ENCODE results near the gene PIAS4. TPM values are rescaled to one million over a fixed set of nuclear protein-coding genes. Genes with fewer than 3 reads are reported as not detected.

PIAS4 gene
- total RNA-seq, 2 experiments from 2014 or later = 32.1 to 38.3 TPM

- ATAC-seq (ENCODE audit: low read depth) (no peak), DNase-seq (no peak)
- peak overlapping the region; percentile 19 for H3K4me3 Mint-ChIP-seq
- H3K27me3 Mint-ChIP-seq = no peaks in the 10 kb centered on the region
- H3K27ac Mint-ChIP-seq = no peak overlapping the region
- POLR2A ChIA-PET = no interaction called here
- peaks cover 8% of the 10 kb centered on the region for H3K36me3 Mint-ChIP-seq
- H3K4me1 Mint-ChIP-seq = peaks cover 8% of the 10 kb centered on the region
- H3K9me3 Mint-ChIP-seq = no peaks in the 10 kb centered on the region
These were observed 54.3 kb downstream of the PIAS4 start for GRCh38 chr19:4061683-4062418.

- POLR2A ChIA-PET = interaction anchor here (1.2 to 4.4 kb wide), 2 partner anchors 14 to 25 kb away, joined by 3 to 58 read pairs; no protein-coding TSS in a partner anchor
- peaks cover 6% of the 10 kb centered on the region for H3K4me1 Mint-ChIP-seq
- no peak for DNase-seq
These were observed 55.2 kb downstream of the PIAS4 start for GRCh38 chr19:4062419-4063368.

GRCh38 chr19:4063369-4064148, 56.0 kb downstream of the PIAS4 start:
- no peak for ATAC-seq (ENCODE audit: low read depth)
- POLR2A ChIA-PET = interaction anchor here (0.6 to 4.4 kb wide), 4 partner anchors 15 to 1503 kb away, joined by 3 to 58 read pairs (median 4); no protein-coding TSS in a partner anchor
- peak overlapping the region; percentile 87 for H3K27ac Mint-ChIP-seq
- no peak for DNase-seq
- no peaks in the 10 kb centered on the region for H3K27me3 Mint-ChIP-seq
- H3K9me3 Mint-ChIP-seq = no peaks in the 10 kb centered on the region
- peak overlapping the region; percentile 87 for H3K4me3 Mint-ChIP-seq
- peaks cover 3% of the 10 kb centered on the region for H3K36me3 Mint-ChIP-seq
- H3K4me1 Mint-ChIP-seq = peaks cover 9% of the 10 kb centered on the region

More at GRCh38 chr19:4062419-4063368, 55.2 kb downstream of the PIAS4 start:
- Mint-ChIP-seq H3K9me3 (no peaks in the 10 kb centered on the region), H3K27me3 (no peaks in the 10 kb centered on the region), H3K36me3 (peaks cover 4% of the 10 kb centered on the region), H3K27ac (no peak overlapping the region), H3K4me3 (peak overlapping the region; percentile 87)
- no peak for ATAC-seq (ENCODE audit: low read depth)

GRCh38 chr19:4064149-4064495, 56.6 kb downstream of the PIAS4 start:
- Mint-ChIP-seq H3K4me1 (peaks cover 14% of the 10 kb centered on the region), H3K4me3 (peak overlapping the region; percentile 87), H3K27me3 (no peaks in the 10 kb centered on the region), H3K27ac (peak overlapping the region; percentile 87), H3K9me3 (no peaks in the 10 kb centered on the region), H3K36me3 (peaks cover 3% of the 10 kb centered on the region)
- POLR2A ChIA-PET = interaction anchor here (0.6 to 4.4 kb wide), 4 partner anchors 24 to 1503 kb away, joined by 3 to 58 read pairs (median 4); no protein-coding TSS in a partner anchor
- DNase-seq (no peak), ATAC-seq (ENCODE audit: low read depth) (no peak)

GRCh38 chr19:4064496-4065260, 57.1 kb downstream of the PIAS4 start:
- Mint-ChIP-seq H3K36me3 (peaks cover 3% of the 10 kb centered on the region), H3K27me3 (no peaks in the 10 kb centered on the region), H3K4me3 (peak overlapping the region; percentile 87), H3K27ac (peak overlapping the region; percentile 87), H3K9me3 (no peaks in the 10 kb centered on the region), H3K4me1 (peaks cover 20% of the 10 kb centered on the region)
- POLR2A ChIA-PET = interaction anchor here (0.9 to 4.4 kb wide), 2 partner anchors 23 to 40 kb away, joined by 3 to 58 read pairs; no protein-coding TSS in a partner anchor
- no peak for ATAC-seq (ENCODE audit: low read depth)
- peak; percentile 66 for DNase-seq

- Mint-ChIP-seq H3K9me3 (no peaks in the 10 kb centered on the region), H3K4me3 (peak overlapping the region; percentile 61), H3K27ac (peak overlapping the region; percentile 54), H3K27me3 (no peaks in the 10 kb centered on the region), H3K36me3 (peaks cover 3% of the 10 kb centered on the region), H3K4me1 (peaks cover 22% of the 10 kb centered on the region)
- POLR2A ChIA-PET = interaction anchor here (0.6 to 4.4 kb wide), 13 partner anchors 11 to 90 kb away, joined by 3 to 58 read pairs (median 10); partner anchors contain the start of gene EEF2
- ATAC-seq (ENCODE audit: low read depth) (peak; percentile 62), DNase-seq (peak; percentile 100)
These were observed 58.1 kb downstream of the PIAS4 start for GRCh38 chr19:4065430-4066175.

- DNase-seq (peak; percentile 75), ATAC-seq (ENCODE audit: low read depth) (no peak)
- Mint-ChIP-seq H3K9me3 (no peaks in the 10 kb centered on the region), H3K27ac (peak overlapping the region; percentile 54), H3K4me1 (peaks cover 22% of the 10 kb centered on the region), H3K27me3 (no peaks in the 10 kb centered on the region), H3K4me3 (peak overlapping the region; percentile 61), H3K36me3 (peaks cover 3% of the 10 kb centered on the region)
- POLR2A ChIA-PET = interaction anchor here (0.7 to 4.4 kb wide), 13 partner anchors 10 to 81 kb away, joined by 3 to 58 read pairs (median 10); partner anchors contain the start of gene EEF2
These were observed 58.7 kb downstream of the PIAS4 start for GRCh38 chr19:4066176-4066606.

GRCh38 chr19:4066682-4067395, 59.3 kb downstream of the PIAS4 start, which contains the start of gene ZBTB7A:
ZBTB7A (minus strand) TSS chr19:4066899; CDS start chr19:4055232, 11,667 bp downstream.
- peak; percentile 81 for DNase-seq
- peak within 1 kb of the TSS; percentile 92 for H3K27ac Mint-ChIP-seq
- peaks cover 3% of the 10 kb centered on the region for H3K36me3 Mint-ChIP-seq
- ATAC-seq (ENCODE audit: low read depth) = peak; percentile 46
- H3K4me1 Mint-ChIP-seq = peaks cover 24% of the 10 kb centered on the region
- H3K27me3 Mint-ChIP-seq = no peaks in the 10 kb centered on the region
- no peaks in the 10 kb centered on the region for H3K9me3 Mint-ChIP-seq
- POLR2A ChIA-PET = interaction anchor here (0.5 to 4.4 kb wide), 10 partner anchors 10 to 81 kb away, joined by 3 to 58 read pairs (median 10); partner anchors contain the start of gene EEF2
- peak within 1 kb of the TSS; percentile 90 for H3K4me3 Mint-ChIP-seq

- Mint-ChIP-seq H3K27ac (peak overlapping the region; percentile 92), H3K9me3 (no peaks in the 10 kb centered on the region), H3K4me3 (peak overlapping the region; percentile 90), H3K36me3 (peaks cover 3% of the 10 kb centered on the region), H3K4me1 (peaks cover 24% of the 10 kb centered on the region), H3K27me3 (no peaks in the 10 kb centered on the region)
- peak; percentile 8 for ATAC-seq (ENCODE audit: low read depth)
- POLR2A ChIA-PET = interaction anchor here (0.5 to 4.4 kb wide), 7 partner anchors 9 to 80 kb away, joined by 3 to 58 read pairs (median 18); no protein-coding TSS in a partner anchor
- DNase-seq = no peak
These were observed 60.0 kb downstream of the PIAS4 start for GRCh38 chr19:4067396-4068046.
